K562 (cell line): ENCODE measurements around the gene CYP24A1. TPM values are rescaled to one million over a fixed set of nuclear protein-coding genes. Genes with fewer than 3 reads are reported as not detected.

ENCODE experiments used
- ATAC-seq: fragments of 200-7000 bp; cut with Tn5 transposase; 3 replicates; pipeline ENCODE4 v1.9.1; 2020; ENCODE audit warnings: moderate library complexity
- BruUV-seq: library from RNA; stranded (reverse); fragments of 400-500 nt; replicated peaks from 2 replicates; lab custom pipeline; 2021; lab: Mats Ljungman, UMichigan
- CTCF ChIA-PET: fragments of 300-600 bp; formaldehyde crosslinking; extraction: SDS; loops from one replicate; lab custom pipeline; 2021; ENCODE audit warnings: low intra/inter-chr PET ratio; lab: Yijun Ruan, JAX
- POLR2A ChIA-PET: fragments of 300-600, 350-650 bp; sonication (Branson Sonifier 250); formaldehyde crosslinking; extraction: SDS; loops from one replicate; lab custom pipeline; 2021; ENCODE audit warnings: antibody characterized with exemption, inconsistent platforms; lab: Yijun Ruan, JAX
- DNase-seq, 4 experiments: peaks; one replicate each; pipeline versions ENCODE4 v3.0.0 to v3.0.0-alpha.2; 2011 to 2018; ENCODE audit warnings: low spot score in 3 of 4, mixed read lengths in 3 of 4; ENCODE audit errors: extremely low read depth in 1 of 4
- FAIRE-seq: peaks from 2 replicates; lab custom pipeline; 2011; peaks lifted over from hg19 to GRCh38; lab: Jason Lieb, UNC
- H2AFZ ChIP-seq: 2 replicates; pipeline ENCODE4 v1.6.0; 2011; ENCODE audit warnings: low read depth, low read length, control low read depth, inconsistent platforms
- H3K27ac ChIP-seq: fragments of 200-600 bp; 3 replicates; pipeline ENCODE4 v1.8.0; 2011; ENCODE audit warnings: low read depth, mild to moderate bottlenecking, control low read depth, inconsistent platforms, low read length, moderate library complexity, mixed read lengths; ENCODE audit errors: extremely low read depth
- H3K27me3 ChIP-seq, 2 experiments: fragments of 300-600 bp in 1 of 2; 2 replicates in 1 of 2; 3 replicates in 1 of 2; pipeline versions ENCODE4 v1.6.0 to v1.8.0; 2011; ENCODE audit warnings: inconsistent platforms in 2 of 2, low read length in 2 of 2, mild to moderate bottlenecking in 1 of 2, mixed read lengths in 1 of 2, moderate library complexity in 1 of 2; ENCODE audit not compliant: control insufficient read depth in 2 of 2, insufficient read depth in 2 of 2
- H3K36me3 ChIP-seq: fragments of 300-600 bp; 3 replicates; pipeline ENCODE4 v1.8.0; 2011; ENCODE audit warnings: mild to moderate bottlenecking, low read length, inconsistent platforms; ENCODE audit not compliant: control insufficient read depth, insufficient read depth
- H3K4me1 ChIP-seq, 2 experiments: fragments of 200-600 bp in 1 of 2; replicated peaks in 1 of 2; 2 replicates in 1 of 2; 3 replicates in 1 of 2; pipeline versions ENCODE4 v1.5.1 to v1.8.0; 2011; ENCODE audit warnings: inconsistent platforms in 2 of 2, low read length in 2 of 2, mild to moderate bottlenecking in 1 of 2, mixed read lengths in 1 of 2, moderate library complexity in 1 of 2; ENCODE audit not compliant: control insufficient read depth in 2 of 2, insufficient read depth in 2 of 2
- H3K4me2 ChIP-seq: 2 replicates; pipeline ENCODE4 v1.6.1; 2011; ENCODE audit warnings: low read length, control low read depth, inconsistent platforms, mixed read lengths; ENCODE audit not compliant: insufficient read depth
- H3K4me3 ChIP-seq: fragments of 200-600 bp; sonication (generic), shearing (Covaris generic); 2 replicates; pipeline ENCODE4 v1.5.1; 2016; ENCODE audit warnings: control low read depth, inconsistent platforms
- H3K79me2 ChIP-seq: fragments of 200-600 bp; 3 replicates; pipeline ENCODE4 v1.8.0; 2011; ENCODE audit warnings: low read length, inconsistent platforms; ENCODE audit not compliant: control insufficient read depth, insufficient read depth
- H3K9ac ChIP-seq, 2 experiments: 2 replicates each; pipeline versions ENCODE4 v1.6.0 to v1.6.1; 2011; ENCODE audit warnings: low read depth in 2 of 2, low read length in 2 of 2, control low read depth in 1 of 2, inconsistent platforms in 1 of 2, mild to moderate bottlenecking in 1 of 2, mixed read lengths in 1 of 2; ENCODE audit not compliant: insufficient read depth in 1 of 2
- H3K9me1 ChIP-seq: one replicate; pipeline ENCODE4 v1.6.0; 2011; ENCODE audit warnings: inconsistent platforms, mild to moderate bottlenecking, low read length, moderate library complexity; ENCODE audit not compliant: control insufficient read depth, insufficient read depth
- H3K9me3 ChIP-seq: replicated peaks from 2 replicates; pipeline ENCODE4 v1.5.1; 2011; ENCODE audit warnings: low read depth, low read length, inconsistent platforms; ENCODE audit not compliant: control insufficient read depth, insufficient read depth
- H4K20me1 ChIP-seq: replicated peaks from 2 replicates; pipeline ENCODE4 v1.6.1; 2011; ENCODE audit warnings: low read length, inconsistent platforms, mixed read lengths; ENCODE audit not compliant: control insufficient read depth, insufficient read depth
- RAD51 ChIP-seq: fragments of 450-650 bp; IDR thresholded peaks from 2 replicates; pipeline ENCODE4 v1.7.1; 2016; ENCODE audit warnings: low read depth, mild to moderate bottlenecking, borderline replicate concordance
- ZNF23 ChIP-seq: fragments of 250-450 bp; sonication (Bioruptor Pico); IDR thresholded peaks from 2 replicates; pipeline ENCODE4 v1.4.0; 2020; ENCODE audit warnings: mild to moderate bottlenecking
- WGBS: fragments of 100-300 bp; shearing (Covaris generic); methylation state at CpG from one replicate; pipeline ENCODE4 v1.1.6; 2016; ENCODE audit warnings: low coverage, mixed read lengths; ENCODE audit not compliant: insufficient coverage; ENCODE audit errors: missing lambda C conversion rate; 5-methylcytosine and 5-hydroxymethylcytosine counted together
- in situ Hi-C: fragments of 300-500 bp; cut with MboI; formaldehyde crosslinking; loops from 4 replicates; pipeline ENCODE4 v1.15.0; 2018; ENCODE audit warnings: inconsistent platforms, mixed read lengths
- intact Hi-C: fragments of 100-400 bp; cut with micrococcal nuclease; formaldehyde crosslinking; loops from 2 replicates; pipeline ENCODE4 v1.14.2; 2022
- polyA plus RNA-seq, 8 experiments: library from polyadenylated mRNA; depleted of rRNA in 4 of 8; stranded (reverse) in 5 of 8; unstranded in 3 of 8; fragments of >200 nt; fragmentation: Nextera tagmentation in 2 of 8; fragmentation: Illumina TruSeq in 1 of 8; extraction: Ambion mirVana in 2 of 8; extraction: Trizol in 1 of 8; gene quantifications; 2 replicates each; pipeline versions ENCODE4 v1.2.1 to v1.2.3, GENCODE V29; 2011 to 2014; ENCODE audit warnings: inconsistent platforms in 1 of 8, missing spikeins in 1 of 8
- total RNA-seq, 7 experiments: library from RNA; depleted of rRNA in 6 of 7; stranded (reverse); fragments of >200 nt in 6 of 7; fragmentation: Illumina TruSeq in 2 of 7; extraction: Trizol in 2 of 7; gene quantifications; 2 replicates each; pipeline versions ENCODE4 v1.2.1 to v1.2.3, GENCODE V29; 2011 to 2021; ENCODE audit warnings: low replicate concordance in 1 of 7
- TF ChIP-seq, protein P1 (sequence below): fragments of 450-650 bp; formaldehyde crosslinking; IDR thresholded peaks from 2 replicates; pipeline ENCODE4 v1.4.0; 2020; ENCODE audit warnings: mild to moderate bottlenecking, mixed read lengths
- TF ChIP-seq, protein P2 (sequence below): fragments of 250-450 bp; sonication (Bioruptor Pico); IDR thresholded peaks from 2 replicates; pipeline ENCODE4 v1.8.0; 2022; ENCODE audit warnings: moderate library complexity, mild to moderate bottlenecking, inconsistent platforms
- TF ChIP-seq, protein P3 (sequence below): sonication (generic); formaldehyde crosslinking; IDR thresholded peaks from 2 replicates; pipeline ENCODE4 v1.9.0; 2022; ENCODE audit warnings: mild to moderate bottlenecking, missing genetic modification reagents
- TF ChIP-seq, protein P4 (sequence below), 2 experiments: fragments of 450-650 bp in 1 of 2; IDR thresholded peaks; 2 replicates each; pipeline ENCODE4 v1.6.1; 2011 to 2017; ENCODE audit warnings: low read depth in 2 of 2, antibody characterized with exemption in 1 of 2, borderline replicate concordance in 1 of 2, low read length in 1 of 2, mild to moderate bottlenecking in 1 of 2, mixed read lengths in 1 of 2; ENCODE audit not compliant: control insufficient read depth in 1 of 2

The CYP24A1 gene
- total and polyA plus RNA-seq, 9 of the 15 experiments (the other 6 are each of a cell fraction or from before 2014, with no cell fraction given): 0.04 TPM; not detected in 8

DNA sequence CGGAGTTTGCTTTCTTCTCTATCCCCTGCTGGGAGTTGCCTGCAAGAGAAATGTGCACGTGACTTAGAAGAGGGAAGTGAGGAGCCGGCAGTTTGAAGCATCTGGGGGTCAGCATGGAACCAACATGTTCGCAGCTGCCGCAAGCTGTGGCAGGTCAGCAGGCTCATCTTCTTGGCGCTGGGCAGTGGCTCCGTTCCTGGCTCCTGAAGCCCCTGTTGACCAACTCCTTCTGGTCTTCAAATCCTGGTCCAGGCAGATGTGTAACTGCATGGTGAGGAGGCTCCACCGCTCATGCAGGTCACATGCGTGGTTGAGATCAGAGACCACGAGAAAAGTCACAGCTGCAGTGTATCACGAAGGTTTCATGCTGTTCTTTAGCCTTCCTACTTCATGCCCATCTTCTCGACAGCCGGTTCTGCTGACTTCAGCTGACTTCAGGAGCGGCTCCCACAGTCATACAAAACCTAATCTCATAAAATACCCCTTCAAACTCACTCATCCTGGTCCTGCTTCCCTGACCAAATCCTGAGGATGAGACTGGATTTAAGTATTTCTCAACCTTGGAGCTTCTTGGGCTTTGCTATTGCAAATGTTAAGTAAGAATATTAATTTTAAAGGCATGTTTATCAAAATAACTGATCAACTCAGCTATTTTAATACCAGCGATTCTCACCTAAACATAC, 58.5 kb downstream of the CYP24A1 start (continued):
- TF ChIP-seq, protein P1, sequence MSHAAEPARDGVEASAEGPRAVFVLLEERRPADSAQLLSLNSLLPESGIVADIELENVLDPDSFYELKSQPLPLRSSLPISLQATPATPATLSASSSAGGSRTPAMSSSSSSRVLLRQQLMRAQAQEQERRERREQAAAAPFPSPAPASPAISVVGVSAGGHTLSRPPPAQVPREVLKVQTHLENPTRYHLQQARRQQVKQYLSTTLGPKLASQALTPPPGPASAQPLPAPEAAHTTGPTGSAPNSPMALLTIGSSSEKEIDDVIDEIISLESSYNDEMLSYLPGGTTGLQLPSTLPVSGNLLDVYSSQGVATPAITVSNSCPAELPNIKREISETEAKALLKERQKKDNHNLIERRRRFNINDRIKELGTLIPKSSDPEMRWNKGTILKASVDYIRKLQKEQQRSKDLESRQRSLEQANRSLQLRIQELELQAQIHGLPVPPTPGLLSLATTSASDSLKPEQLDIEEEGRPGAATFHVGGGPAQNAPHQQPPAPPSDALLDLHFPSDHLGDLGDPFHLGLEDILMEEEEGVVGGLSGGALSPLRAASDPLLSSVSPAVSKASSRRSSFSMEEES (CRISPR knock-in tag): 0 out of 2 replicates have a peak, but pooled peaks have one; percentile 28
- TF ChIP-seq, protein P2, sequence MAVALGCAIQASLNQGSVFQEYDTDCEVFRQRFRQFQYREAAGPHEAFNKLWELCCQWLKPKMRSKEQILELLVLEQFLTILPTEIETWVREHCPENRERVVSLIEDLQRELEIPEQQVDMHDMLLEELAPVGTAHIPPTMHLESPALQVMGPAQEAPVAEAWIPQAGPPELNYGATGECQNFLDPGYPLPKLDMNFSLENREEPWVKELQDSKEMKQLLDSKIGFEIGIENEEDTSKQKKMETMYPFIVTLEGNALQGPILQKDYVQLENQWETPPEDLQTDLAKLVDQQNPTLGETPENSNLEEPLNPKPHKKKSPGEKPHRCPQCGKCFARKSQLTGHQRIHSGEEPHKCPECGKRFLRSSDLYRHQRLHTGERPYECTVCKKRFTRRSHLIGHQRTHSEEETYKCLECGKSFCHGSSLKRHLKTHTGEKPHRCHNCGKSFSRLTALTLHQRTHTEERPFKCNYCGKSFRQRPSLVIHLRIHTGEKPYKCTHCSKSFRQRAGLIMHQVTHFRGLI: no peak
- TF ChIP-seq RAD51 (0 out of 2 replicates have a peak, but pooled peaks have one; percentile 15), ZNF23 (CRISPR knock-in tag) (no peak)
- TF ChIP-seq, protein P3, sequence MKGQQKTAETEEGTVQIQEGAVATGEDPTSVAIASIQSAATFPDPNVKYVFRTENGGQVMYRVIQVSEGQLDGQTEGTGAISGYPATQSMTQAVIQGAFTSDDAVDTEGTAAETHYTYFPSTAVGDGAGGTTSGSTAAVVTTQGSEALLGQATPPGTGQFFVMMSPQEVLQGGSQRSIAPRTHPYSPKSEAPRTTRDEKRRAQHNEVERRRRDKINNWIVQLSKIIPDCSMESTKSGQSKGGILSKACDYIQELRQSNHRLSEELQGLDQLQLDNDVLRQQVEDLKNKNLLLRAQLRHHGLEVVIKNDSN: peak; percentile 46; the same call in 1 of the 2 replicates

DNA sequence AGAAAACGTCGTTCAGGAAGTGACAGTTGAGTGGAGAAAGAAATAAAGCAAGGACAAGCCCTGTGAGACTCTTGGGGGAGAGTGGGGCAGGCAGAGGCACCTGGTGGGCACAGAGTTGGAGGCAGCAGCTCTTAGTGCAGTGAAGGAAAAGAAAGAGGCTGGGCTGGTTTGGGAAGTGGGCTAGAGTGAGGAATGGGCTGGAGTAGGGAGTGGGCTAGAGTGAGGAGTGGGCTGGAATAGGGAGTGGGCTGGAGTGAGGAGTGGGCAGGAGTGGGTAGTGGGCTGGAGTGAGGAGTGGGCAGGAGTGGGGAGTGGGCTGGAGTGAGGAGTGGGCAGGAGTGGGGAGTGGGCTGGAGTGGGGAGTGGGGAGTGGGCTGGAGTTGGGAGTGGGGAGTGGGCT, 59.7 kb downstream of the CYP24A1 start:
- no peak overlapping the region for H2AFZ ChIP-seq
- no TSS peak for BruUV-seq
- TF ChIP-seq, protein P4, sequence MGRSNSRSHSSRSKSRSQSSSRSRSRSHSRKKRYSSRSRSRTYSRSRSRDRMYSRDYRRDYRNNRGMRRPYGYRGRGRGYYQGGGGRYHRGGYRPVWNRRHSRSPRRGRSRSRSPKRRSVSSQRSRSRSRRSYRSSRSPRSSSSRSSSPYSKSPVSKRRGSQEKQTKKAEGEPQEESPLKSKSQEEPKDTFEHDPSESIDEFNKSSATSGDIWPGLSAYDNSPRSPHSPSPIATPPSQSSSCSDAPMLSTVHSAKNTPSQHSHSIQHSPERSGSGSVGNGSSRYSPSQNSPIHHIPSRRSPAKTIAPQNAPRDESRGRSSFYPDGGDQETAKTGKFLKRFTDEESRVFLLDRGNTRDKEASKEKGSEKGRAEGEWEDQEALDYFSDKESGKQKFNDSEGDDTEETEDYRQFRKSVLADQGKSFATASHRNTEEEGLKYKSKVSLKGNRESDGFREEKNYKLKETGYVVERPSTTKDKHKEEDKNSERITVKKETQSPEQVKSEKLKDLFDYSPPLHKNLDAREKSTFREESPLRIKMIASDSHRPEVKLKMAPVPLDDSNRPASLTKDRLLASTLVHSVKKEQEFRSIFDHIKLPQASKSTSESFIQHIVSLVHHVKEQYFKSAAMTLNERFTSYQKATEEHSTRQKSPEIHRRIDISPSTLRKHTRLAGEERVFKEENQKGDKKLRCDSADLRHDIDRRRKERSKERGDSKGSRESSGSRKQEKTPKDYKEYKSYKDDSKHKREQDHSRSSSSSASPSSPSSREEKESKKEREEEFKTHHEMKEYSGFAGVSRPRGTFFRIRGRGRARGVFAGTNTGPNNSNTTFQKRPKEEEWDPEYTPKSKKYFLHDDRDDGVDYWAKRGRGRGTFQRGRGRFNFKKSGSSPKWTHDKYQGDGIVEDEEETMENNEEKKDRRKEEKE (IDR thresholded peaks at IDR 0.05; ENCODE audit: borderline replicate concordance in 1 of 2, control insufficient read depth in 1 of 2, low read depth in 2 of 2, low read length in 1 of 2): no peak

More for the DNA sequence above, 59.7 kb downstream of the CYP24A1 start:
- H3K4me2 ChIP-seq: no peak overlapping the region
- H3K9ac ChIP-seq: no peak overlapping the region
- FAIRE-seq: no peak
- no peaks in the 10 kb centered on the region for H3K79me2 ChIP-seq
- H4K20me1 ChIP-seq: no peaks in the 10 kb centered on the region
- 0% methylated on average over 2 of the region's 2 CpGs for WGBS
- POLR2A ChIA-PET: no interaction called here
- H3K9me1 ChIP-seq: no peaks in the 10 kb centered on the region
- H3K27me3 ChIP-seq: peaks cover 0 to 7% of the 10 kb centered on the region in 2 experiments; a peak in 1 of 5 replicates
- no peaks in the 10 kb centered on the region for H3K36me3 ChIP-seq
- intact Hi-C loops (no loop called here), in situ Hi-C loops (no loop called here)
- DNase-seq: no peak
- H3K4me1 ChIP-seq: no peaks in the 10 kb centered on the region
- H3K9me3 ChIP-seq: no peaks in the 10 kb centered on the region
- CTCF ChIA-PET: no interaction called here
- no peak overlapping the region for H3K27ac ChIP-seq
- no peak overlapping the region for H3K4me3 ChIP-seq
- ATAC-seq: no peak
